ENCODE measurements around the gene FXYD7.
A peak's percentile ranks its signal among the peaks of the same experiment; 100 is the strongest.
"Not testable (repeated sequence)": the region's sequence is repeated elsewhere in the genome, so short reads cannot be mapped to it uniquely, and the experiment has no call there.

FXYD7 gene

GRCh38 chr19:35151273-35152065 is 8.4 kb downstream of the FXYD7 start:
- intact Hi-C loops (cut with DNase I; ENCODE audit: low total_unique reads): no loop called here
- no peak for DNase-seq
- Histone ChIP-seq H3K36me3 (no peaks in the 10 kb centered on the region), H3K9me3 (no peaks in the 10 kb centered on the region), H3K27me3 (peaks cover 0 to 42% of the 10 kb centered on the region in 2 donors), H3K27ac (no peak overlapping the region), H3K4me1 (peaks cover 0 to 33% (median 22%) of the 10 kb centered on the region in 4 donors), H3K4me3 (no peak overlapping the region)
- no peak for TF ChIP-seq CTCF (IDR thresholded peaks at IDR 0.05)

- H3K36me3 ChIP-seq; intact Hi-C loops (cut with DNase I; ENCODE audit: low total_unique reads); H3K4me3 ChIP-seq; DNase-seq; H3K27ac ChIP-seq; H3K9me3 ChIP-seq: not testable (repeated sequence)
- H3K27me3 ChIP-seq: peaks cover 0 to 42% of the 10 kb centered on the region in 2 donors
- H3K4me1 ChIP-seq: peaks cover 0 to 29% (median 22%) of the 10 kb centered on the region in 4 donors
These were observed 10.1 kb downstream of the FXYD7 start for GRCh38 chr19:35153129-35153522.

- peaks cover 0 to 29% (median 22%) of the 10 kb centered on the region in 4 donors for H3K4me1 ChIP-seq
- TF ChIP-seq CTCF (IDR thresholded peaks at IDR 0.05): peak; percentile 36 to 43
- peak overlapping the region; percentile 57 to 63 for H3K4me3 ChIP-seq
- H3K27ac ChIP-seq: peak overlapping the region; percentile 57 to 58
- H3K27me3 ChIP-seq: peaks cover 0 to 42% of the 10 kb centered on the region in 2 donors
- DNase-seq: no peak
- intact Hi-C loops (cut with DNase I; ENCODE audit: low total_unique reads): no loop called here
- H3K36me3 ChIP-seq: peaks cover 0 to 10% (median 4%) of the 10 kb centered on the region in 3 donors
- no peaks in the 10 kb centered on the region for H3K9me3 ChIP-seq
These were observed 10.9 kb downstream of the FXYD7 start for GRCh38 chr19:35153701-35154524.

GRCh38 chr19:35154525-35155406 is 11.7 kb downstream of the FXYD7 start, which contains the start of gene FXYD5:
Gene FXYD5 (plus strand): TSS chr19:35154735. CDS start chr19:35155551, 816 bp downstream.
- intact Hi-C loops (cut with DNase I; ENCODE audit: low total_unique reads): no loop called here
- peak; percentile 76 to 81 for DNase-seq
- peaks cover 0 to 42% of the 10 kb centered on the region in 2 donors for H3K27me3 ChIP-seq
- no peak for TF ChIP-seq CTCF (IDR thresholded peaks at IDR 0.05)
- H3K27ac ChIP-seq: peak within 1 kb of the TSS; percentile 57 to 58
- H3K4me3 ChIP-seq: peak within 1 kb of the TSS; percentile 57 to 63
- H3K4me1 ChIP-seq: peaks cover 0 to 29% (median 22%) of the 10 kb centered on the region in 4 donors
- H3K9me3 ChIP-seq: no peaks in the 10 kb centered on the region
- H3K36me3 ChIP-seq: peaks cover 0 to 19% (median 8%) of the 10 kb centered on the region in 3 donors

GRCh38 chr19:35155441-35155840 is 12.4 kb downstream of the FXYD7 start:
- Histone ChIP-seq H3K9me3 (no peaks in the 10 kb centered on the region), H3K4me3 (peak overlapping the region; percentile 57 to 63), H3K27ac (peak overlapping the region; percentile 57 to 58), H3K36me3 (peaks cover 0 to 24% (median 14%) of the 10 kb centered on the region in 3 donors), H3K4me1 (peaks cover 0 to 29% (median 22%) of the 10 kb centered on the region in 4 donors), H3K27me3 (peaks cover 0 to 42% of the 10 kb centered on the region in 2 donors)
- DNase-seq: no peak
- intact Hi-C loops (cut with DNase I; ENCODE audit: low total_unique reads): no loop called here
- TF ChIP-seq CTCF (IDR thresholded peaks at IDR 0.05): no peak

Measured in tibial artery (tissue), 4 donors.